ENCODE results near the gene MOB1A.
"Not testable (repeated sequence)": the region's sequence is repeated elsewhere in the genome, so short reads cannot be mapped to it uniquely, and the experiment has no call there.

Gene MOB1A

GRCh38 chr2:74194799-74195198 is 16.1 kb upstream of the MOB1A start:
- Histone ChIP-seq H3K27ac (ENCODE audit: poor library complexity, severe bottlenecking) (no peak overlapping the region), H3K4me3 (ENCODE audit: severe bottlenecking) (no peak overlapping the region), H3K27me3 (ENCODE audit: insufficient read depth, poor library complexity, severe bottlenecking) (no peaks in the 10 kb centered on the region), H3K9me3 (ENCODE audit: severe bottlenecking) (no peaks in the 10 kb centered on the region), H3K36me3 (ENCODE audit: low read depth) (peaks cover 7% of the 10 kb centered on the region), H3K4me1 (ENCODE audit: insufficient read depth, poor library complexity, severe bottlenecking) (peaks cover 6% of the 10 kb centered on the region)
- TF ChIP-seq, protein P1, sequence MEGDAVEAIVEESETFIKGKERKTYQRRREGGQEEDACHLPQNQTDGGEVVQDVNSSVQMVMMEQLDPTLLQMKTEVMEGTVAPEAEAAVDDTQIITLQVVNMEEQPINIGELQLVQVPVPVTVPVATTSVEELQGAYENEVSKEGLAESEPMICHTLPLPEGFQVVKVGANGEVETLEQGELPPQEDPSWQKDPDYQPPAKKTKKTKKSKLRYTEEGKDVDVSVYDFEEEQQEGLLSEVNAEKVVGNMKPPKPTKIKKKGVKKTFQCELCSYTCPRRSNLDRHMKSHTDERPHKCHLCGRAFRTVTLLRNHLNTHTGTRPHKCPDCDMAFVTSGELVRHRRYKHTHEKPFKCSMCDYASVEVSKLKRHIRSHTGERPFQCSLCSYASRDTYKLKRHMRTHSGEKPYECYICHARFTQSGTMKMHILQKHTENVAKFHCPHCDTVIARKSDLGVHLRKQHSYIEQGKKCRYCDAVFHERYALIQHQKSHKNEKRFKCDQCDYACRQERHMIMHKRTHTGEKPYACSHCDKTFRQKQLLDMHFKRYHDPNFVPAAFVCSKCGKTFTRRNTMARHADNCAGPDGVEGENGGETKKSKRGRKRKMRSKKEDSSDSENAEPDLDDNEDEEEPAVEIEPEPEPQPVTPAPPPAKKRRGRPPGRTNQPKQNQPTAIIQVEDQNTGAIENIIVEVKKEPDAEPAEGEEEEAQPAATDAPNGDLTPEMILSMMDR (IDR thresholded peaks at IDR 0.05; ENCODE audit: poor library complexity, severe bottlenecking), result no peak
- DNase-seq (ENCODE audit: low spot score) (no peak), ATAC-seq (ENCODE audit: low read depth) (no peak)

- Histone ChIP-seq H3K9me3 (ENCODE audit: severe bottlenecking) (no peaks in the 10 kb centered on the region), H3K27me3 (ENCODE audit: insufficient read depth, poor library complexity, severe bottlenecking) (no peaks in the 10 kb centered on the region), H3K36me3 (ENCODE audit: low read depth) (no peaks in the 10 kb centered on the region), H3K4me1 (ENCODE audit: insufficient read depth, poor library complexity, severe bottlenecking) (peaks cover 20% of the 10 kb centered on the region), H3K27ac (ENCODE audit: poor library complexity, severe bottlenecking) (no peak overlapping the region), H3K4me3 (ENCODE audit: severe bottlenecking) (no peak overlapping the region)
- ATAC-seq (ENCODE audit: low read depth) (no peak), DNase-seq (ENCODE audit: low spot score) (no peak)
- TF ChIP-seq, protein P1 (IDR thresholded peaks at IDR 0.05; ENCODE audit: poor library complexity, severe bottlenecking), result no peak
Observed at GRCh38 chr2:74191596-74192380, 13.1 kb upstream of the MOB1A start.

DNA sequence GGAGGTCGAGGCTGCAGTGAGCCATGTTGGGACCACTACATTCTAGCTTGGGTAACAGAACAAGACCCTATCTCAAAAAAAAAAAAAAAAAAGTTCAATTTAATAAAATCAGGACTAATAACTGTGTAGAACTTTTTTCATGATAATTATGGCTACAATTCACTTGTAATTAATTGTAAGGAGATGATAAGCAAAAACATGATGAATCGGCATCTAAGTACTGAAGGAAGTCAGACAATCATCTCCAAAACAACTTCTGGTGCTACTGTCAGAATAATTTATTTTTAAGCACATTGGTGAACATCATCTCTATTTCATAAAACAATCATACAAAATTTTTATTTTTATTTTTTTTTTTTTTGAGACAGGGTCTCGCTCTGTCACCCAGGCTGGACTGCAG is 10.0 kb upstream of the MOB1A start:
- TF ChIP-seq, protein P1 (IDR thresholded peaks at IDR 0.05; ENCODE audit: poor library complexity, severe bottlenecking), result no peak
- Histone ChIP-seq H3K4me3 (ENCODE audit: severe bottlenecking) (no peak overlapping the region), H3K27ac (ENCODE audit: poor library complexity, severe bottlenecking) (peak overlapping the region; percentile 76), H3K27me3 (ENCODE audit: insufficient read depth, poor library complexity, severe bottlenecking) (no peaks in the 10 kb centered on the region), H3K4me1 (ENCODE audit: insufficient read depth, poor library complexity, severe bottlenecking) (peaks cover 20% of the 10 kb centered on the region), H3K36me3 (ENCODE audit: low read depth) (no peaks in the 10 kb centered on the region), H3K9me3 (ENCODE audit: severe bottlenecking) (no peaks in the 10 kb centered on the region)
- ATAC-seq (ENCODE audit: low read depth) (no peak), DNase-seq (ENCODE audit: low spot score) (no peak)

DNA sequence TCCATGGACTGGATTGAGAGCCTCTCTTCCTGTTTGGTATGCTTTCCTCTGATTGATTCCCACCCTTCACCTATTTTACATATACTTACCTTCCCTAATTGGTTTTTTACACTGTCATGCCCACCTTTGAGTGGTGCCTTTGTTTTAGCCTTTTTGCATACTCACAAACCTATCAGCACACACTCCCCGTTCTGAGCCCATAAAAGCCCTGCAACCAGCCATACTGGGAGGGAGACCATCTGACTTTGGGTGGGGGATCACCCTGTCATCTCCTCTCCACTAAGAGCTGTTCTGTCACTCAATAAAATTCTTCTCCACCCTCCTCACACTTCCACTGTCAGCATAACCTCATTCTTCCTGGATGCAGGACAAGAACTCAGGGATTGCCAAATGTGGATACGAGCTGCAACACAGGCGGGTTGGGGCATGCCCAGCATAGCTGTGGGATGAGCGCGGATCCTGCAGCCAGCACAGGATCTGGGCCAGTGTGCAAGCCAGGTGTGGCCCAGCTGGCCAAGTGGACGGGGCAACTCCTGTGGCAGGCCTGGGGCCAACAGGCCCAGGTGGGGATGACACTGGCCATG is 9.4 kb upstream of the MOB1A start:
- H3K36me3 ChIP-seq (ENCODE audit: low read depth), result no peaks in the 10 kb centered on the region
- peak; percentile 95 for DNase-seq (ENCODE audit: low spot score)
- peaks cover 20% of the 10 kb centered on the region for H3K4me1 ChIP-seq (ENCODE audit: insufficient read depth, poor library complexity, severe bottlenecking)
- H3K27me3 ChIP-seq (ENCODE audit: insufficient read depth, poor library complexity, severe bottlenecking), result no peaks in the 10 kb centered on the region
- no peaks in the 10 kb centered on the region for H3K9me3 ChIP-seq (ENCODE audit: severe bottlenecking)
- peak overlapping the region; percentile 76 for H3K27ac ChIP-seq (ENCODE audit: poor library complexity, severe bottlenecking)
- TF ChIP-seq, protein P1 (IDR thresholded peaks at IDR 0.05; ENCODE audit: poor library complexity, severe bottlenecking), result no peak
- no peak overlapping the region for H3K4me3 ChIP-seq (ENCODE audit: severe bottlenecking)
- peak; percentile 99 for ATAC-seq (ENCODE audit: low read depth)

DNA sequence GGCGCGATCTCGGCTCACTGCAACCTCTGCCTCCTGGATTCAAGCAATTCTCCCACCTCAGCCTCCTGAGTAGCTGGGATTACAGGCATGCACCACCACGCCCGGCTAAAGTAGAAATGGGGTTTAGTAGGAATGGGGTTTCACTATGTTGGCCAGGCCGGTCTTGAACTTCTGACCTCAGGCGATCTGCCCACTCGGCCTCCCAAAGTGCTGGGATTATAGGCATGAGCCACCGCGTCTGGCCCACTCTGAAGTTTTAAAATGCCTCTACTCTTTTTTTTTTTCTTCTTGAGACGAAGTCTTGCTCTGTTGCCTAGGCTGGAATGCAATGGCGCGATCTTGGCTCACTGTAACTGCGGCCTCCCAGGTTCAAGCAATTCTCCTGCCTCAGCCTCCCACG is 8.0 kb upstream of the MOB1A start:
- not testable (repeated sequence) for H3K27ac ChIP-seq (ENCODE audit: poor library complexity, severe bottlenecking)

More for the DNA sequence above, 8.0 kb upstream of the MOB1A start:
- H3K4me1 ChIP-seq (ENCODE audit: insufficient read depth, poor library complexity, severe bottlenecking), result peaks cover 20% of the 10 kb centered on the region
- not testable (repeated sequence) for H3K4me3 ChIP-seq (ENCODE audit: severe bottlenecking); DNase-seq (ENCODE audit: low spot score); H3K27me3 ChIP-seq (ENCODE audit: insufficient read depth, poor library complexity, severe bottlenecking); ATAC-seq (ENCODE audit: low read depth); H3K36me3 ChIP-seq (ENCODE audit: low read depth); H3K9me3 ChIP-seq (ENCODE audit: severe bottlenecking)
